ENCODE data around the gene AK8. TPM values are rescaled to one million over a fixed set of nuclear protein-coding genes. Genes with fewer than 3 reads are reported as not detected.

The AK8 gene
- total RNA-seq, 2 donors from 2014 or later = 0.19 TPM; not detected in 1

DNA sequence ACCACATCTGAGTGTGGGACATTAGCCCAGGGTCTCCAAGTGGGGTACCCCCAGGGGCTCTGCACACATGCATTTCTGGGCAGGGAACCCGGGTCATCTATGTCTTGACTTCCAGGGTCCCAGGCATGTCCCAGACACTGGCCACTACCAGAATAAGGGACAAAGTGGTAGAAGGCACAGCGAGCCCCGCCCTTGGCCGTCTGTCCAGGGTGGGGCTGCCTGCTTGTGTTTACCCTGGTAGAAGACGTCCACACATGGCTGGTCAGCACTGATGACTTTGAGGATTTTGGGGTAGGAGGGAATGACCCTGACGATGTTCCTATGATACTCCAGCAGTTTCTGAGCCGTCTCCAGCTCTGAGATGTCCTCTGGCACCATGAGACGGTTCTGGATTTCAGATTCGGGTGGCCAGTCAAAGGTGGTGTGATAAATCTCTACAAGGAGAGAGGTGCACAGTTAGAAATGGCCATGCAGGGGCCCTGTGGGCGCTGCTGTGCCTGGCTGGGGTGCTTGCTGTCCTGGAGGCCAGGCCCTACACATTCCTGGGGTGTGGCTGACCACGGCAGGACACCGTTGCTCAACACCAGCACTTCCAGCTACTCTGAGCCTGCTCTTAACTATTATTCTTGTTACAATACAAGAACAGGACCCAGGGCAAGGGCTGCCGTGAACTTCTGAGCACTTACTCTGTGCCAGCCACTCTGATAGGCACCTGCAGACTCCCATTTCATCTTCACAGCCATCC lies 51.3 kb downstream of the AK8 start:
- Histone ChIP-seq H3K4me1 (no peaks in the 10 kb centered on the region), H3K27ac (no peak overlapping the region), H3K4me3 (no peak overlapping the region), H3K36me3 (no peaks in the 10 kb centered on the region), H3K9me3 (no peaks in the 10 kb centered on the region), H3K27me3 (no peaks in the 10 kb centered on the region)
- TF ChIP-seq, protein P1, sequence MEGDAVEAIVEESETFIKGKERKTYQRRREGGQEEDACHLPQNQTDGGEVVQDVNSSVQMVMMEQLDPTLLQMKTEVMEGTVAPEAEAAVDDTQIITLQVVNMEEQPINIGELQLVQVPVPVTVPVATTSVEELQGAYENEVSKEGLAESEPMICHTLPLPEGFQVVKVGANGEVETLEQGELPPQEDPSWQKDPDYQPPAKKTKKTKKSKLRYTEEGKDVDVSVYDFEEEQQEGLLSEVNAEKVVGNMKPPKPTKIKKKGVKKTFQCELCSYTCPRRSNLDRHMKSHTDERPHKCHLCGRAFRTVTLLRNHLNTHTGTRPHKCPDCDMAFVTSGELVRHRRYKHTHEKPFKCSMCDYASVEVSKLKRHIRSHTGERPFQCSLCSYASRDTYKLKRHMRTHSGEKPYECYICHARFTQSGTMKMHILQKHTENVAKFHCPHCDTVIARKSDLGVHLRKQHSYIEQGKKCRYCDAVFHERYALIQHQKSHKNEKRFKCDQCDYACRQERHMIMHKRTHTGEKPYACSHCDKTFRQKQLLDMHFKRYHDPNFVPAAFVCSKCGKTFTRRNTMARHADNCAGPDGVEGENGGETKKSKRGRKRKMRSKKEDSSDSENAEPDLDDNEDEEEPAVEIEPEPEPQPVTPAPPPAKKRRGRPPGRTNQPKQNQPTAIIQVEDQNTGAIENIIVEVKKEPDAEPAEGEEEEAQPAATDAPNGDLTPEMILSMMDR (IDR thresholded peaks at IDR 0.05) = no peak
- no peak for DNase-seq (ENCODE audit: low spot score)

DNA sequence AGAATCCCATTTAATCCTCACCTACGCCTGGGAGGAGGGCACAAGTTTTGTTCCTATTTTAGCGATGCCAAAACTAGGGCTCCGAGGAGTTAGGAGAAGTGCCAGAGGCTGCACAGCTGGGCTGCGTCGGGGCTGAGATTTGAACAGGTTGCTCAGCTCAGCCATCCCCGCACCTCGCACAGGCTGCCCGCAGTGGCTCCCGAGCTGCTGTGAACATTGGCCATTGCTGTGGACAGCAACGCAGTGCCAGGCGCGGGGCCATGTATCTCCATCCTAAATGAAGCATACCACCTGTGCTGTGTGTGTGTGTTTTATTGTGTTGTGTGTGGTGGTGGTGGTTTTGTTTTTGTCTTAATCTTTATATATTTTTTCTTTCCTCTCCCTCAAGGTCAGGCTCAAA lies 52.0 kb downstream of the AK8 start:
- Histone ChIP-seq H3K27ac (no peak overlapping the region), H3K36me3 (no peaks in the 10 kb centered on the region), H3K27me3 (no peaks in the 10 kb centered on the region), H3K4me1 (no peaks in the 10 kb centered on the region), H3K4me3 (no peak overlapping the region), H3K9me3 (no peaks in the 10 kb centered on the region)
- DNase-seq (ENCODE audit: low spot score) = no peak
- TF ChIP-seq, protein P1 (IDR thresholded peaks at IDR 0.05) = no peak

DNA sequence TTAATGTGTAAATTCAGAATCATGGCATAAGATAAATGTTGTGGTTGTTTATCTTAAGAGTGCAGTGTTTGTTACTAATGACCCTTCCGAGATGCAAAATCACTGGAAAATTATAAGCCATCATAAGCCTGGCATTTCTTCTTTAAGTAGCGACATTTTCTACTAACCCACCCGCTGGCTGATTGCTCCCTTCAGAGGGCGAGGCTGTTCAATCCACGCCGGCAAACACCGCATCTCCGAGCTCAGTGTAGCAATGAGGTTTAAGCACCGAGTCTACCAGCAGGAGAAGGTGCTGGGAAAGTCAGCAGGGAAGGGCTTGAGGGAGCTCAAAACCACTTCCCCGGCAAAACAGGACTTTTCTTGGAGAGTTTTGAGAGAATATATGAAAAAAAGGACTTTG lies 52.7 kb downstream of the AK8 start:
- TF ChIP-seq, protein P1 (IDR thresholded peaks at IDR 0.05) = no peak
- no peak for DNase-seq (ENCODE audit: low spot score)
- Histone ChIP-seq H3K27me3 (no peaks in the 10 kb centered on the region), H3K4me3 (no peak overlapping the region), H3K9me3 (no peaks in the 10 kb centered on the region), H3K4me1 (no peaks in the 10 kb centered on the region), H3K36me3 (no peaks in the 10 kb centered on the region), H3K27ac (no peak overlapping the region)

DNA sequence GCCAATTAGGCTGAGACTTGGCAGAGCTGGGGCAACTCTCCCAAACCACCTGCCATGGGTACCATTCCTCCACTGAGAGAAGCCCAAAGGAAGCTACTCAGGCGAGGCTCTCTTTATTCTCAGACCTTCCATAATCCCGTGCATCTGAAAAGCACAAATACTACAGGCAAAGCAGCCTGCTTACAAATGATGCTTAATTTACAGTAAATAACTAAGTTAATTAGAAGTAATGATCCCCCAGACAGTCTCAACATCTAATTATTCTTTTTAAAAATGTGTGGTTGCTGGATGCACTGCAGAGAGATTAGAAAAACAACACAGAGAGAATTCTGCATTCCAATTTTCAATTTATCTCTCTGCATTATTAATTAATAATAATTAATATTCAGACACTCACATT lies 53.1 kb downstream of the AK8 start:
- Histone ChIP-seq H3K9me3 (no peaks in the 10 kb centered on the region), H3K36me3 (no peaks in the 10 kb centered on the region), H3K4me1 (no peaks in the 10 kb centered on the region), H3K27ac (no peak overlapping the region), H3K27me3 (no peaks in the 10 kb centered on the region), H3K4me3 (no peak overlapping the region)
- TF ChIP-seq, protein P1 (IDR thresholded peaks at IDR 0.05) = no peak
- DNase-seq (ENCODE audit: low spot score) = no peak

DNA sequence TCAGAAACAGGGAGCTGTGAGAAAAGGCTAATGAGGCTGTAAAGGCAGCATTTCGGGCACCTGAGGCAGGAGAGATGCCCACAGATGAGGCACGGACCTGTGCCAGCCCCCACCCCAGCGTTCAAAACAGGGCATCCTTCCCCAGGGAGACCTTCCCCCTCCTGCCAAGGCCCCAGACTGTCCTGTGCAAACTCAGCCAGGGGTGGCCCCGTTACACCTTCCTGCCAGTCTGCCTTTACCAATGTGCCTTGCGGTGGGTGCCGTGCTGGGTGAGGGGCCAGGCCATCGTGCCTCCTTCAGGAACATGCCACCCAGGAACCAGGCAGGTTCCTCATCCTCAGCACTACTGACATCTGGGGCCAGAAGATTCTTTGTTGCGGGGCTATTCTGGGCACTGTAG lies 53.9 kb downstream of the AK8 start:
- Histone ChIP-seq H3K27ac (no peak overlapping the region), H3K4me3 (no peak overlapping the region), H3K27me3 (no peaks in the 10 kb centered on the region), H3K9me3 (no peaks in the 10 kb centered on the region), H3K4me1 (no peaks in the 10 kb centered on the region), H3K36me3 (no peaks in the 10 kb centered on the region)
- TF ChIP-seq, protein P1 (IDR thresholded peaks at IDR 0.05) = no peak
- no peak for DNase-seq (ENCODE audit: low spot score)
